ENCODE measurements around the gene UBL7. TPM values are rescaled to one million over a fixed set of nuclear protein-coding genes. Genes with fewer than 3 reads are reported as not detected.

UBL7 gene
- total RNA-seq, 1 donor from 2014 or later: 22.1 TPM

- H3K27me3 ChIP-seq (ENCODE audit: control insufficient read depth, insufficient read depth, low read length): no peaks in the 10 kb centered on the region
- TF ChIP-seq CTCF (IDR thresholded peaks at IDR 0.05; ENCODE audit: insufficient read depth, low read length, severe bottlenecking): no peak
- H3K36me3 ChIP-seq (ENCODE audit: control insufficient read depth, insufficient read depth, low read length): peaks cover 16% of the 10 kb centered on the region
- H3K4me3 ChIP-seq (ENCODE audit: low read depth, low read length): no peak overlapping the region
- DNase-seq (ENCODE audit: low read depth) (no peak), FAIRE-seq (no peak)
These were observed 48.8 kb downstream of the UBL7 start for GRCh38 chr15:74412159-74412558.

GRCh38 chr15:74411686-74412085 is 49.3 kb downstream of the UBL7 start:
- Histone ChIP-seq H3K4me3 (ENCODE audit: low read depth, low read length) (no peak overlapping the region), H3K27me3 (ENCODE audit: control insufficient read depth, insufficient read depth, low read length) (no peaks in the 10 kb centered on the region), H3K36me3 (ENCODE audit: control insufficient read depth, insufficient read depth, low read length) (peaks cover 16% of the 10 kb centered on the region)
- DNase-seq (ENCODE audit: low read depth) (no peak), FAIRE-seq (no peak)
- no peak for TF ChIP-seq CTCF (IDR thresholded peaks at IDR 0.05; ENCODE audit: insufficient read depth, low read length, severe bottlenecking)

- Histone ChIP-seq H3K36me3 (ENCODE audit: control insufficient read depth, insufficient read depth, low read length) (peaks cover 7% of the 10 kb centered on the region), H3K4me3 (ENCODE audit: low read depth, low read length) (no peak overlapping the region), H3K27me3 (ENCODE audit: control insufficient read depth, insufficient read depth, low read length) (no peaks in the 10 kb centered on the region)
- TF ChIP-seq CTCF (IDR thresholded peaks at IDR 0.05; ENCODE audit: insufficient read depth, low read length, severe bottlenecking): no peak
- FAIRE-seq (no peak), DNase-seq (ENCODE audit: low read depth) (no peak)
These were observed 50.5 kb downstream of the UBL7 start for GRCh38 chr15:74410502-74410901.

GRCh38 chr15:74409225-74409624 is 51.7 kb downstream of the UBL7 start:
- Histone ChIP-seq H3K27me3 (ENCODE audit: control insufficient read depth, insufficient read depth, low read length) (no peaks in the 10 kb centered on the region), H3K4me3 (ENCODE audit: low read depth, low read length) (no peak overlapping the region), H3K36me3 (ENCODE audit: control insufficient read depth, insufficient read depth, low read length) (no peaks in the 10 kb centered on the region)
- no peak for FAIRE-seq
- DNase-seq (ENCODE audit: low read depth): no peak
- no peak for TF ChIP-seq CTCF (IDR thresholded peaks at IDR 0.05; ENCODE audit: insufficient read depth, low read length, severe bottlenecking)

- H3K4me3 ChIP-seq (ENCODE audit: low read depth, low read length): no peak overlapping the region
- TF ChIP-seq CTCF (IDR thresholded peaks at IDR 0.05; ENCODE audit: insufficient read depth, low read length, severe bottlenecking): no peak
- DNase-seq (ENCODE audit: low read depth) (no peak), FAIRE-seq (no peak)
- H3K27me3 ChIP-seq (ENCODE audit: control insufficient read depth, insufficient read depth, low read length): no peaks in the 10 kb centered on the region
- H3K36me3 ChIP-seq (ENCODE audit: control insufficient read depth, insufficient read depth, low read length): no peaks in the 10 kb centered on the region
These were observed 52.1 kb downstream of the UBL7 start for GRCh38 chr15:74408815-74409214.

GRCh38 chr15:74408385-74408784 is 52.6 kb downstream of the UBL7 start:
- Histone ChIP-seq H3K4me3 (ENCODE audit: low read depth, low read length) (no peak overlapping the region), H3K36me3 (ENCODE audit: control insufficient read depth, insufficient read depth, low read length) (no peaks in the 10 kb centered on the region), H3K27me3 (ENCODE audit: control insufficient read depth, insufficient read depth, low read length) (no peaks in the 10 kb centered on the region)
- FAIRE-seq (no peak), DNase-seq (ENCODE audit: low read depth) (no peak)
- TF ChIP-seq CTCF (IDR thresholded peaks at IDR 0.05; ENCODE audit: insufficient read depth, low read length, severe bottlenecking): no peak
